LNCAP (cell line): Measurements from ENCODE around the gene QRICH1.

Source experiments
- CTCF ChIP-seq: fragments of 450-650 bp; IDR thresholded peaks from 2 replicates; pipeline ENCODE4 v1.5.1; 2017; ENCODE audit warnings: mild to moderate bottlenecking

Gene QRICH1

GRCh38 chr3:48993834-48994233, 100.0 kb downstream of the QRICH1 start:
- TF ChIP-seq CTCF = no peak

- TF ChIP-seq CTCF = no peak
These were observed 101.9 kb downstream of the QRICH1 start for GRCh38 chr3:48991851-48992545.

GRCh38 chr3:48990636-48991469, 103.0 kb downstream of the QRICH1 start:
- no peak for TF ChIP-seq CTCF

- peak; percentile 48; the same call in 1 of the 2 replicates for TF ChIP-seq CTCF
These were observed 103.9 kb downstream of the QRICH1 start, which contains the start of gene P4HTM for GRCh38 chr3:48989796-48990635. P4HTM (plus strand) TSS chr3:48990241; CDS start chr3:48990257, 16 bp downstream.

- TF ChIP-seq CTCF = no peak
These were observed 104.6 kb downstream of the QRICH1 start for GRCh38 chr3:48989126-48989795.

- no peak for TF ChIP-seq CTCF
These were observed 108.0 kb downstream of the QRICH1 start for GRCh38 chr3:48985831-48986376.
